Measurements from ENCODE around the gene SUGP2.

The SUGP2 gene

GRCh38 chr19:18989316-18989715, 44.0 kb downstream of the SUGP2 start:
- no peak for ATAC-seq (ENCODE audit: low read depth)
- no peak for DNase-seq (ENCODE audit: low spot score)
- Histone ChIP-seq H3K4me3 (ENCODE audit: severe bottlenecking) (no peak overlapping the region), H3K9me3 (ENCODE audit: severe bottlenecking) (no peaks in the 10 kb centered on the region), H3K27me3 (ENCODE audit: insufficient read depth, poor library complexity, severe bottlenecking) (no peaks in the 10 kb centered on the region), H3K4me1 (ENCODE audit: insufficient read depth, poor library complexity, severe bottlenecking) (no peaks in the 10 kb centered on the region), H3K27ac (ENCODE audit: poor library complexity, severe bottlenecking) (no peak overlapping the region), H3K36me3 (ENCODE audit: low read depth) (peaks cover 22% of the 10 kb centered on the region)
- no peak for TF ChIP-seq CTCF (IDR thresholded peaks at IDR 0.05; ENCODE audit: poor library complexity, severe bottlenecking)

GRCh38 chr19:18987456-18987855, 45.9 kb downstream of the SUGP2 start:
- no peaks in the 10 kb centered on the region for H3K4me1 ChIP-seq (ENCODE audit: insufficient read depth, poor library complexity, severe bottlenecking)
- no peak for TF ChIP-seq CTCF (IDR thresholded peaks at IDR 0.05; ENCODE audit: poor library complexity, severe bottlenecking)
- ATAC-seq (ENCODE audit: low read depth), result no peak

GRCh38 chr19:18985257-18985656, 48.1 kb downstream of the SUGP2 start:
- no peaks in the 10 kb centered on the region for H3K36me3 ChIP-seq (ENCODE audit: low read depth)
- DNase-seq (ENCODE audit: low spot score), result no peak
- TF ChIP-seq CTCF (IDR thresholded peaks at IDR 0.05; ENCODE audit: poor library complexity, severe bottlenecking), result no peak
- no peak for ATAC-seq (ENCODE audit: low read depth)
- no peaks in the 10 kb centered on the region for H3K27me3 ChIP-seq (ENCODE audit: insufficient read depth, poor library complexity, severe bottlenecking)
- no peak overlapping the region for H3K27ac ChIP-seq (ENCODE audit: poor library complexity, severe bottlenecking)
- H3K9me3 ChIP-seq (ENCODE audit: severe bottlenecking), result no peaks in the 10 kb centered on the region
- no peaks in the 10 kb centered on the region for H3K4me1 ChIP-seq (ENCODE audit: insufficient read depth, poor library complexity, severe bottlenecking)
- no peak overlapping the region for H3K4me3 ChIP-seq (ENCODE audit: severe bottlenecking)

More at GRCh38 chr19:18987456-18987855, 45.9 kb downstream of the SUGP2 start:
- no peak overlapping the region for H3K27ac ChIP-seq (ENCODE audit: poor library complexity, severe bottlenecking)
- H3K9me3 ChIP-seq (ENCODE audit: severe bottlenecking), result no peaks in the 10 kb centered on the region
- DNase-seq (ENCODE audit: low spot score), result no peak
- no peaks in the 10 kb centered on the region for H3K27me3 ChIP-seq (ENCODE audit: insufficient read depth, poor library complexity, severe bottlenecking)
- H3K4me3 ChIP-seq (ENCODE audit: severe bottlenecking), result no peak overlapping the region
- peaks cover 6% of the 10 kb centered on the region; the same call in 1 of the 2 replicates for H3K36me3 ChIP-seq (ENCODE audit: low read depth)

- TF ChIP-seq CTCF (IDR thresholded peaks at IDR 0.05; ENCODE audit: poor library complexity, severe bottlenecking), result no peak
- Histone ChIP-seq H3K4me3 (ENCODE audit: severe bottlenecking) (no peak overlapping the region), H3K27ac (ENCODE audit: poor library complexity, severe bottlenecking) (no peak overlapping the region), H3K27me3 (ENCODE audit: insufficient read depth, poor library complexity, severe bottlenecking) (no peaks in the 10 kb centered on the region), H3K4me1 (ENCODE audit: insufficient read depth, poor library complexity, severe bottlenecking) (no peaks in the 10 kb centered on the region), H3K36me3 (ENCODE audit: low read depth) (no peaks in the 10 kb centered on the region), H3K9me3 (ENCODE audit: severe bottlenecking) (no peaks in the 10 kb centered on the region)
- ATAC-seq (ENCODE audit: low read depth) (no peak), DNase-seq (ENCODE audit: low spot score) (no peak)
Measured at GRCh38 chr19:18984251-18984650, 49.1 kb downstream of the SUGP2 start.

- Histone ChIP-seq H3K9me3 (ENCODE audit: severe bottlenecking) (no peaks in the 10 kb centered on the region), H3K4me1 (ENCODE audit: insufficient read depth, poor library complexity, severe bottlenecking) (no peaks in the 10 kb centered on the region), H3K27me3 (ENCODE audit: insufficient read depth, poor library complexity, severe bottlenecking) (no peaks in the 10 kb centered on the region), H3K27ac (ENCODE audit: poor library complexity, severe bottlenecking) (no peak overlapping the region), H3K36me3 (ENCODE audit: low read depth) (no peaks in the 10 kb centered on the region), H3K4me3 (ENCODE audit: severe bottlenecking) (no peak overlapping the region)
- DNase-seq (ENCODE audit: low spot score), result no peak
- no peak for TF ChIP-seq CTCF (IDR thresholded peaks at IDR 0.05; ENCODE audit: poor library complexity, severe bottlenecking)
- ATAC-seq (ENCODE audit: low read depth), result no peak
Measured at GRCh38 chr19:18982669-18983068, 50.6 kb downstream of the SUGP2 start.

Data from RWPE2 (cell line).